IMR-90 (cell line): ENCODE data around the gene FBXO34. TPM values are rescaled to one million over a fixed set of nuclear protein-coding genes. Genes with fewer than 3 reads are reported as not detected.
A peak's percentile ranks its signal among the peaks of the same experiment; 100 is the strongest.

Experiments
- ATAC-seq: fragments of 200-7000 bp; cut with Tn5 transposase; 2 replicates; pipeline ENCODE4 v1.9.1; 2020; ENCODE audit warnings: low read depth, mild to moderate bottlenecking, moderate library complexity
- BruUV-seq: library from RNA; stranded (reverse); fragments of 400-500 nt; replicated peaks from 2 replicates; lab custom pipeline; 2021; lab: Mats Ljungman, UMichigan
- CTCF ChIA-PET: fragments of 300-600 bp; formaldehyde crosslinking; extraction: SDS; loops from one replicate; lab custom pipeline; 2021; ENCODE audit warnings: antibody characterized with exemption; lab: Yijun Ruan, JAX
- POLR2A ChIA-PET: fragments of 300-600 bp; sonication (Branson Sonifier 250); formaldehyde crosslinking; loops from one replicate; lab custom pipeline; 2022; ENCODE audit warnings: antibody characterized with exemption; ENCODE audit not compliant: unreplicated experiment; lab: Charles Lee
- DNase-seq: peaks from one replicate; pipeline ENCODE4 v3.0.0; 2013
- H2AFZ ChIP-seq: replicated peaks from 2 replicates; pipeline ENCODE3; 2013; ENCODE audit warnings: low read length, mild to moderate bottlenecking; ENCODE audit not compliant: poor library complexity
- H2AK5ac ChIP-seq: 2 replicates; pipeline ENCODE4 v1.6.1; 2013; ENCODE audit warnings: low read depth, low read length, inconsistent platforms
- H2AK9ac ChIP-seq: replicated peaks from 2 replicates; pipeline ENCODE3; 2013; ENCODE audit warnings: mild to moderate bottlenecking, low read depth, low read length, moderate library complexity; ENCODE audit not compliant: poor library complexity
- H2BK120ac ChIP-seq: 2 replicates; pipeline ENCODE4 v1.6.1; 2013; ENCODE audit warnings: low read depth, low read length, inconsistent platforms
- H2BK15ac ChIP-seq: 3 replicates; pipeline ENCODE4 v1.6.1; 2013; ENCODE audit warnings: low read depth, low read length, inconsistent platforms
- H2BK20ac ChIP-seq: 2 replicates; pipeline ENCODE4 v1.6.1; 2013; ENCODE audit warnings: low read depth, mild to moderate bottlenecking, inconsistent platforms, low read length, moderate library complexity
- H2BK5ac ChIP-seq: 2 replicates; pipeline ENCODE4 v1.6.1; 2013; ENCODE audit warnings: mild to moderate bottlenecking, low read depth, low read length, inconsistent platforms; ENCODE audit not compliant: poor library complexity, severe bottlenecking
- H3K14ac ChIP-seq: replicated peaks from 2 replicates; pipeline ENCODE4 v1.6.1; 2013; ENCODE audit warnings: low read depth, low read length, inconsistent platforms
- H3K18ac ChIP-seq: 2 replicates; pipeline ENCODE4 v1.6.1; 2013; ENCODE audit warnings: low read depth, low read length, control low read depth
- H3K23ac ChIP-seq: 2 replicates; pipeline ENCODE4 v1.6.1; 2013; ENCODE audit warnings: low read depth, low read length, inconsistent platforms
- H3K27ac ChIP-seq: 2 replicates; pipeline ENCODE4 v1.5.1; 2013; ENCODE audit warnings: mild to moderate bottlenecking, control low read depth, low read length; ENCODE audit not compliant: insufficient read depth
- H3K27me3 ChIP-seq: 2 replicates; pipeline ENCODE4 v1.6.1; 2013; ENCODE audit warnings: low read length; ENCODE audit not compliant: control insufficient read depth, insufficient read depth
- H3K36me3 ChIP-seq: 2 replicates; pipeline ENCODE4 v1.6.1; 2013; ENCODE audit warnings: low read length, mixed read lengths; ENCODE audit not compliant: control insufficient read depth, insufficient read depth
- H3K4ac ChIP-seq: 2 replicates; pipeline ENCODE4 v1.6.1; 2013; ENCODE audit warnings: low read depth, low read length, inconsistent platforms
- H3K4me1 ChIP-seq: 2 replicates; pipeline ENCODE4 v1.6.1; 2013; ENCODE audit warnings: low read length, mixed read lengths; ENCODE audit not compliant: control insufficient read depth, insufficient read depth
- H3K4me2 ChIP-seq: 2 replicates; pipeline ENCODE4 v1.6.1; 2013; ENCODE audit warnings: low read depth, mild to moderate bottlenecking, control low read depth, low read length, moderate library complexity
- H3K4me3 ChIP-seq: 2 replicates; pipeline ENCODE4 v1.5.1; 2013; ENCODE audit warnings: low read depth, mild to moderate bottlenecking, control low read depth, low read length, moderate library complexity; ENCODE audit not compliant: insufficient read depth
- H3K56ac ChIP-seq: 2 replicates; pipeline ENCODE4 v1.6.1; 2013; ENCODE audit warnings: low read length, inconsistent platforms; ENCODE audit not compliant: insufficient read depth; ENCODE audit errors: extremely low read depth
- H3K79me1 ChIP-seq, 2 experiments: 2 replicates each; pipeline ENCODE4 v1.6.1; 2013; ENCODE audit warnings: low read length in 2 of 2, inconsistent platforms in 1 of 2, low read depth in 1 of 2
- H3K9ac ChIP-seq: 2 replicates; pipeline ENCODE4 v1.6.1; 2013; ENCODE audit warnings: low read depth, low read length, control low read depth
- H3K9me1 ChIP-seq: 2 replicates; pipeline ENCODE4 v1.6.1; 2013; ENCODE audit warnings: low read length, inconsistent platforms; ENCODE audit not compliant: insufficient read depth
- H3K9me3 ChIP-seq: 2 replicates; pipeline ENCODE4 v1.6.1; 2013; ENCODE audit warnings: low read length; ENCODE audit not compliant: control insufficient read depth, insufficient read depth
- H4K20me1 ChIP-seq: 2 replicates; pipeline ENCODE4 v1.6.1; 2013; ENCODE audit warnings: low read length, inconsistent platforms; ENCODE audit not compliant: insufficient read depth
- H4K5ac ChIP-seq: 2 replicates; pipeline ENCODE4 v1.6.1; 2013; ENCODE audit warnings: mild to moderate bottlenecking, low read depth, low read length, control low read depth
- H4K8ac ChIP-seq, 2 experiments: 2 replicates each; pipeline ENCODE4 v1.6.1; 2013; ENCODE audit warnings: low read depth in 2 of 2, low read length in 2 of 2, control low read depth in 1 of 2, inconsistent platforms in 1 of 2
- H4K91ac ChIP-seq: 2 replicates; pipeline ENCODE4 v1.6.1; 2013; ENCODE audit warnings: low read depth, low read length, inconsistent platforms; ENCODE audit not compliant: insufficient read depth
- BHLHE40 ChIP-seq: fragments of 150-350 bp; IDR thresholded peaks from 2 replicates; pipeline ENCODE4 v1.6.1; 2016; ENCODE audit warnings: mild to moderate bottlenecking, low read depth, low read length
- CEBPB ChIP-seq: IDR thresholded peaks from 2 replicates; pipeline ENCODE4 v1.6.1; 2012; ENCODE audit warnings: low read depth, low read length, improper control_type of control experiment
- FOS ChIP-seq: fragments of 150-350 bp; IDR thresholded peaks from 2 replicates; pipeline ENCODE4 v1.6.1; 2016; ENCODE audit warnings: low read depth, low read length
- MAZ ChIP-seq: IDR thresholded peaks from 2 replicates; pipeline ENCODE4 v1.6.1; 2012; ENCODE audit warnings: low read depth, mild to moderate bottlenecking, low read length, improper control_type of control experiment, moderate library complexity, borderline replicate concordance
- POLR2A ChIP-seq: IDR thresholded peaks from 2 replicates; pipeline ENCODE4 v1.6.1; 2012; ENCODE audit warnings: mild to moderate bottlenecking, low read depth, low read length
- SMC3 ChIP-seq: fragments of 150-350 bp; IDR thresholded peaks from 2 replicates; pipeline ENCODE4 v1.6.1; 2016; ENCODE audit warnings: low read depth, mild to moderate bottlenecking, antibody characterized with exemption, low read length, moderate library complexity
- WGBS, 2 experiments: methylation state at CpG; one replicate each; pipeline versions ENCODE4 v1.1.5 to v1.1.7; 2013; ENCODE audit warnings: missing lambda C conversion rate in 2 of 2; ENCODE audit not compliant: insufficient read length in 1 of 2; ENCODE audit errors: extremely low coverage in 2 of 2; 5-methylcytosine and 5-hydroxymethylcytosine counted together
- dilution Hi-C: fragments of 300-500 bp; cut with HindIII; formaldehyde crosslinking; loops from one replicate; pipeline ENCODE4 v1.14.3; 2018; ENCODE audit warnings: low sequenced_read_pairs; ENCODE audit not compliant: unreplicated experiment
- in situ Hi-C: fragments of 300-500 bp; cut with MboI; formaldehyde crosslinking; loops from 3 replicates; pipeline ENCODE4 v1.14.3; 2019; ENCODE audit warnings: low sequenced_read_pairs, inconsistent platforms, mixed read lengths
- intact Hi-C: fragments of 100-400 bp; cut with micrococcal nuclease; formaldehyde crosslinking; loops from 2 replicates; pipeline ENCODE4 v1.10.0; 2022
- polyA plus RNA-seq, 3 experiments: library from polyadenylated mRNA; depleted of rRNA; stranded (reverse); fragments of >200 nt; gene quantifications; 2 replicates each; pipeline ENCODE4 v1.2.3, GENCODE V29; 2012; ENCODE audit warnings: low replicate concordance in 1 of 3
- total RNA-seq: library from RNA; depleted of rRNA; stranded (reverse); fragments of >200 nt; gene quantifications from 2 replicates; pipeline ENCODE4 v1.2.3, GENCODE V29; 2012

Gene FBXO34
- total and polyA plus RNA-seq, 2 of the 4 experiments (the other 2 are of a cell fraction), result 15.4 to 35.1 TPM

- TF ChIP-seq BHLHE40, result no peak
Measured at GRCh38 chr14:55329999-55330710, 58.9 kb downstream of the FBXO34 start (continued).

- Histone ChIP-seq H3K18ac (no peak overlapping the region), H3K4me2 (peak overlapping the region; percentile 18), H2AK9ac (no peak overlapping the region), H2BK5ac (no peak overlapping the region), H4K91ac (no peak overlapping the region), H4K8ac (no peak overlapping the region), H2BK120ac (no peak overlapping the region), H3K4me1 (peaks cover 14% of the 10 kb centered on the region), H3K56ac (no peak overlapping the region), H2AFZ (no peak overlapping the region), H3K9ac (no peak overlapping the region), H3K4ac (no peak overlapping the region; the same call in 1 of the 2 replicates), H3K27ac (no peak overlapping the region), H2AK5ac (no peak overlapping the region), H2BK20ac (no peak overlapping the region), H3K36me3 (no peaks in the 10 kb centered on the region), H3K23ac (no peak overlapping the region), H4K20me1 (peaks cover 56% of the 10 kb centered on the region), H3K9me3 (no peaks in the 10 kb centered on the region), H3K4me3 (no peak overlapping the region), H3K14ac (no peak overlapping the region), H3K79me1 (peaks cover 43 to 64% of the 10 kb centered on the region in 2 experiments), H3K9me1 (peaks cover 20% of the 10 kb centered on the region), H2BK15ac (no peak overlapping the region), H3K27me3 (no peaks in the 10 kb centered on the region), H4K5ac (no peak overlapping the region)
- ChIA-PET CTCF (interaction anchor here (0.6 to 1.7 kb wide), 3 partner anchors 16 to 51 kb away, joined by 3 to 5 read pairs (median 4); no protein-coding TSS in a partner anchor), POLR2A (no interaction called here)
- in situ Hi-C loops, result no loop called here
- ATAC-seq (no peak), DNase-seq (peak; percentile 19)
- WGBS, 2 experiments, result 94% methylated on average over 2 of the region's 7 CpGs; no CpG with 5 or more reads in 1 of the 2 experiments
- TF ChIP-seq MAZ, result no peak
- TF ChIP-seq SMC3, result no peak
- no peak for TF ChIP-seq POLR2A
- TF ChIP-seq FOS, result no peak
- no peak for TF ChIP-seq CEBPB
- no TSS peak for BruUV-seq
- dilution Hi-C loops, result no loop called here
- intact Hi-C loops, result loop anchor here (5.0 kb wide), 1 partner anchor 46 kb away; no protein-coding TSS in a partner anchor
Measured at GRCh38 chr14:55332654-55333570, 61.7 kb downstream of the FBXO34 start.
